GM21528 (cell line): ENCODE data around the gene KCTD16.

Experiments
- ATAC-seq: cut with Tn5 transposase; IDR thresholded peaks from one replicate; pipeline ENCODE4 v1.9.1; 2021; ENCODE audit warnings: mild to moderate bottlenecking, moderate library complexity; ENCODE audit not compliant: unreplicated experiment, low FRiP score

KCTD16 gene

DNA sequence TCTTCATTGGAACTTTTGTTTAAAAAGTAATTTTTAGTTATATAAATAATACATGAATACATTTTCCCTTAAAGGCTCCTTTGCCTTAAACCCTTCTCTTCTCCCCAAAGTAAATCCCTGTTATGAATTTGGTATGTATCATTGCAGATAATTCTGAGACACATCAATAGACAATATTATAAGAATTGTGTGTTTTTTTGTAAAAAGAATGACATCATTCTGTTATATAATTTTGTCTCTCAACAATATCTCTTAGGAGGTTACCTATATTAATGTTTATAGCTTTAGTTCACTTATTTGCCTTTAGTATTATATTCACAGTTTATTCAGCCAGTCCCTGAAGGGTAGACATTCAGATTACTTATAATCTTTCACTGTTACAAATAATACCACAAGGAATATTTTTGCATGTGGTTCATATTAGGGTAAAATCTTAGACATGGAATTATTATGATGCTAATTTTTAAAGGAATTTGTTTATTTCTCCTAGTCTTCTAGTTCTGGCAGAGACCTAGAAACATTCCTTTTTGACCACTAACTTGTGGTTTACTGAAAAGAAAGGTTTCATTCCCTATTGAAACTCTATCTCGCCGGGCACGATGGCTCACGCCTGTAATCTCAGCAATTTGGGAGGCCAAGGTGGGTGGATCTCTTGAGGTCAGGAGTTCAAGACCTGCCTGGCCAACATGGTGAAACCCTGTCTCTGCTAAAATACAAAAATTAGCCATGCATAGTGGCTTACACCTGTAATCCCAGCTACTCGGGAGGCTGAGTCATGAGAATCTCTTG, 105.6 kb downstream of the KCTD16 start:
- ATAC-seq = no peak

DNA sequence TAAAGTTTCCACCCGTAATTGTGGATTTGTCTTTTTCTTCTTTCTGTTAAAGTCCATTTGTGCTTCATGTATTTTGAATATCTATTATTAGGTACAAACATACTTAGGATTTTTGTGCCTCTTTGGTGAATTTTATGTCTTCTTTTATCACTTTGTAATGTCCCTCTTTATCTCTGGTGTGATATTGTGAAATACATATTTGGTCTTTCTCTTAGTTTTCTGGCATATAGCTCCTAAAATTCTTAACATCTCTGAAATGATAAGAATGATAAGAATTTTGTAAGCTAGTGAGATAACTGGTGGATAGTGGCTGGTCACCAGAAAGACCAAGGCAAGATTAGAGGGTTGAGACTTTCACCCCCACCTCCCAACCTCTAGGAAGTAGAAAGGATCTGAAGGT, 111.1 kb downstream of the KCTD16 start:
- ATAC-seq = no peak

DNA sequence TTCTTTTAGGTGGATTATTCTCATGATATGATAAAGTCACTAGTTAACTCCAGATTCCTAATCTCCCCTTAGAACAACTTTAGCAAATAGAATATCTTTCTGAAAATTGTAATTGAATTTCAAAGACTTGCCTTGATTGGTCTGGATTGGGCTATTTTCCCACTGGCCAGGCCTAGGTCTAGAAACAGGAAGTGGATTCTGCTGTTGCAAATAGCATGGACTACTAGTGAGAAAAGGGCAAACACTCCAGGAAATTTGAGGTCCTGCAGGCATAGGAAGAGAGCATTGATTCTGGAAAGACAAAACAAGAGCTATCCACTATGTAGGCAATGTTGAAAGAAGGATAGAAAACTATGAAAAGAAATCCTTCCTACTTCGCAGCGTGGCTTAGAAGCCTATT, 113.4 kb downstream of the KCTD16 start:
- no peak for ATAC-seq

DNA sequence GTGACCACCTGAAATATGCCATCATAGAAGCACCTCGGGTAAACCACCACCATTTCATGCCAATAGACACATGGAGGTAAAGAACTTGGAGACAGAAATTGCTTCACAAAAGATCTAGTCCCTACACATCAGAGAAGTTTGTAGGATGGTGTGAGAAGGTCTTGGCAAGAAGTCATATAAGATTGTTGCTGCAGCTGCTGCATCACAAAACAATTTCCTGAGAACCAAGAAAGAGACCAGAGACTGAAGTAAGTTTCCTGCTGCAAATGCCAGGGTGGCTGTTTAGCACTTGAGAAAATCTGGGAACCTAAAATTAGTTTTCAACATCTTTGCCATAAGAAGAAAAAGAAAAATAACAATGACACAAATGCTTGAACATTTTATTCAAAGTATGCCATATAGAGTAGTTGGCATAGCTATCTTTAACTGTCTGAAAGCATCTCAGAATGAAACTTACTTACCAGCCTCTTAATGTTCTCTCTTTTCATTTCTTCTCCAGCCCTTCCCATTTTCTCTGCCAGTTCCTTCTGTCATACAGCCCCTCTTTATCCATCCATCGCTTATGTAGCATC, 114.3 kb downstream of the KCTD16 start:
- ATAC-seq = no peak

DNA sequence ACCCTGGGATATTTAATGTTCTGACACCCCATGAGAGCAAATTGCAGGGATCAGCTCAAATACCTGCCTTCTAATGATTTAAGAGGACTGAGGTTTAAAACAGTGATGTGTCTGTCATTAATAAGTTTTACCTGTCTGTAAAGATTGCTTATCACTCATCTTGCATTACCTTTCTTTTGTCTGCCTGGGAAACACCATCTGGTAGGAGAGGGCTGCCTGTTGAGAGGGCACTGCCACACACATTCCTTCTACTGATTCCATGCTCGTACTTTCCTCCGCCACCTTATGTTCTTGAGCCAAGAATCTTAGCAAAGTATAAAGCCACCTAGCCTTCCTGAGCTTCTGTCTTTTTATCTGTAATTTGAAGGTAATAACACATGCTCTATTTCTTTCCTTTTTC, 118.6 kb downstream of the KCTD16 start:
- ATAC-seq = no peak

DNA sequence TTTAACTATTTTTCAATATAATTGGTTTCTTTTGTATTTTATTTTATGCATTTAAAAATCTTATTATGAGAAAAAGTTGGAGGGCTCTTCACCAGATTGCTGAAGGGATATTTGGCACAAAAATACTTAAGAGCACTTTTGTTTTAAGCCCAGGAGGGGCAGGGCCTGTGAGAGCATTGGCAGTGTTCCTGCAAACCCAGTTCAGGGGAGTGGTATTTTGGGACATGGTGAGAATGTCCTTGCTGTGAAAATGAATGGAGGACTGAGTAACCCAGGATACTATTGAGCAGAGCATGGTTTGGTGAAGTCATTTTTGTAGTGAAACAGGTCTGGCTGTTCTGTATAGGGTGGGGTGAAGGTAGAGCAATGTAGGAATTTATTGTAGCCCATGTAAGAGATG, 121.4 kb downstream of the KCTD16 start:
- no peak for ATAC-seq

DNA sequence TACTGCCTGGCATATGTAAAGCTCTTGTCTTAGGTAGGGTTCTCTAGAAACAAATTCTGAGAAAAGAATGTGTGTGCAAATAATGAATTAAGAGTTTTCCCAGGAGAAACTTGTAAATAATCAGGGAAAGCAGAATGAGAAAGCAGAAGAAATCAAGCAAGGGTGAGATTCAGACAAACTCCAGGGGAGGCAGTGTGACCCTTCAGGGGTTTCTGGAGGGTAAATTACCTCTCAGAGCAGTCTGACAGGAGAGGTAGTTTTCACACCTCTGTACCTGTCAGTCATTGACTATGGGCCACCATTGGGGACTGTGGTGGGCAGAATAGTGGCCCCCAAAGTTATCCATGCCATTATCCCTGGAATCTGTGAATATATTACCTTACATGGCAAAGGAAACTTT, 124.6 kb downstream of the KCTD16 start:
- no peak for ATAC-seq

DNA sequence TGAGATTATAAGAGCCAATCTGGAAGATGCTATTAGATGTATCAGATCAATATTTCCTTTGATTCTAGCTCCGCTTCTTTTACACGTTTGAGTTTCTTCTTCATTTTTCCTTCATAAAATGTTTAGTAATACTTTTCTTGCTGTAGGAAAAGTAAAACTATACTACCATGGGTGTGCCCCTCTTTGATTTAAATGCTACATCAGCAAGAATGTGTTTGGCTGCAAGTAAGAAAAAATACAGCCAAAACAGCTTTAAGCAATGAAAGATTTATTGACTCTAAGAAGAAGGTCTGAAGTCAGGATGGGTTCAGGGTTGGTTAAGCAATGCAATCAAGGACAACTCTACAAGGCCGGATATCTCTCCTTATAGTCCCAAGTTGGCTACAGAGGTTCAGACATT, 126.4 kb downstream of the KCTD16 start:
- ATAC-seq = no peak

DNA sequence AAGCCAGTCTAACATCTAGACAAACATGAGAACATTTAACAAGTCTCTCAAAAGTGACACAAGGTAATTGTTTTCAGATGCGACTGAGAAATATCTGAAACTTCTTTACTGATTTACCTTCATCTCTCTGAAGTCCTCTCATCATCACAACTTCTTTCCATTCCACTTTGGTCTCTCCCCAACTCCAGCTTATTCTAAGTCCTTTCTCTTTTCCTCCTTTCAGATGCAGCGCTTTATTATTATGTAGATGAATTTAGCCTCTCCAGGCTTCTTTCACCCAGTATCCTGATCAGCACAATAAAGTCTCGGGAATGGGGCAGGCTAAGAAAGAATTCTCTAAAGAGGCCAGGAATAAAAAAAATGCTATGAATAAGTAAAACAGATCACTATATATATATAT, 128.0 kb downstream of the KCTD16 start:
- no peak for ATAC-seq

DNA sequence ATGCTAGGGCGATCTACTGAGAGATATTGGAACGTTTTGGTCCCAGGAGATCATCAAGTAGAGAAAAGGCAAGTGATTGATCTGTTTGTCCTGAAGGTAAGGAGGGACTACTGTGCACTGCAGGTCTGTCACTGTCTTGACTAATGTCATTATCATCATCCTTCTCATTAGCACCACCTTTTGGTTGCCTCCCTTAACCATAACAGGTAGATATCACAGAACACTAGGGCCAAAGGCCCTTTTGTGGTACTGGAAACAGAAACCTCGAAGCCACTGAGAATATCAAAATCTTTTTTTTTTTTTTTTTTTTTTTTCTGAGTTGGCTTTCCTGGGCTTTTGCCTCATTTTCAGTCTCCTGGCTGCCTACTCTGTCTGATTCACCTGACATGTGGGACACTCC, 134.0 kb downstream of the KCTD16 start:
- ATAC-seq = no peak

DNA sequence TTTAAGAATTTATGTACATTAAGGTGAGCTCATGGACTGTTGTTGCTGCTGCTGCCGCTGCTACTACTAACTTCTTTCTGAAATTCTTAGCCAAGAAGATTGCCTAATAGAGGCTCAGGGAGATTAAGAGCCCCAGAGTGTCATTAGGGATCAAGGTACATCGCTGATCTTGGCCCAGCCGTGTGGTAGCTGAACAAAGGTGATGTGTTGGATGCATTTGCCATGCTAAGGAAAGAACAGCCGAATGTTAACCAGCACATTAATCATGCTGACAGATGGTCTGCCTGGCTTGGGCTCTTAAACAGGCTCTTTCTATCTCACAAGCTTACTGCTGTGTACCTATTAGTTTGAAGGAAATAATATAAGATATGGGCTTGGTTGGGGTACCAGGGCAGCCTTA, 137.1 kb downstream of the KCTD16 start:
- ATAC-seq = no peak

DNA sequence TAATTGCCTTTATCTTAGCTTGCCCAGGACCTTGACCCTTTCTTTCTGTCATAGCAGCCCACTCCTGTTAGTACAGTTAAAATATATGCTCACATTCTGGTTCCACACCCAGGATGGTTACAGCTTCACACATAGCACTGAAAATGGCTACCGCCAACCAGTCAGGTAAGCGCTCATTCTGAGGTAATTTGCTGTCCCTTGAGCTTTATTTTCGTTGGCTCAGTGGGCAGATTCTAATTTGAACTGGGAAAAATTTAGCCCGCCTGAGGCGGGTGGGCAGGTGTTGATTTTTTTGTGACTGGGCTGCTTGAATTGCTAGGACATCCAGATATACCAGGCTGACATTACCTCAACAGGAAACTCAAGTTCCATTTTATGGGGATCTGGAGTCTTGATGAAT, 137.5 kb downstream of the KCTD16 start:
- no peak for ATAC-seq

DNA sequence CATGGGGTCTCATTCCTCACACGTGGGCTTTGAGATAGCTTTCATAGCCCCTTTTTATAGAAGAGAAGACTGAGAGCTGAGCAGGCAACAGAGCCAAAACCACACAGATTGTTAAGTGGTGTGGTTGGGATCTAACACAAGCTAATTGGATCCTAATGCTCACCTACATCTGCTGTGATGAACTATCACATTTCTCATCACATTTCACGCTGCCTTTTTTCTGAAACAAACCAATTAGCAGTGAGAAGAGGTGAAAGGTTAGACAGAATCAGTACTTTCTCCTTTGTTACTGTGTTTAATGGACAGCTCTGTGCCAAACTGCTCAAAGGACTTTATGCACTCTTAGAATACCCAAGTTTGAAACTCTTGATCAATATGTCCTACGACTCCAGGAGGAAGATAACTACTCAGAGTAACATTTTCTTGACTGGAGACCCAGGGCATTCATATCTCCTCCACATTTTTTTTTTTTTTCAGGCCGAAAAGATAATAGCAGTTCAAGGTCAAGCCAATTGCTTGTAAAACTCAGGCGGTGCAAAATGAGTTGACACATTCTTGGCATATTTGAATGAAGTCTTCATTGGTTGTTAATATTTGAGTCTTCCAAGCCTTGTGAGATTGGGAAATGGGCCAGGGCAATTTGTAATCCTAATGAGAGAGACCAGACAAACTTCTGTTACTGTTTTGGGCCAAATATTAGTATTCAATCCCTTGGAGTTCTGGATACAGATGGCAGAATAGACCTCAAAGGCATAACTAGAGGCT, 138.4 kb downstream of the KCTD16 start:
- no peak for ATAC-seq

DNA sequence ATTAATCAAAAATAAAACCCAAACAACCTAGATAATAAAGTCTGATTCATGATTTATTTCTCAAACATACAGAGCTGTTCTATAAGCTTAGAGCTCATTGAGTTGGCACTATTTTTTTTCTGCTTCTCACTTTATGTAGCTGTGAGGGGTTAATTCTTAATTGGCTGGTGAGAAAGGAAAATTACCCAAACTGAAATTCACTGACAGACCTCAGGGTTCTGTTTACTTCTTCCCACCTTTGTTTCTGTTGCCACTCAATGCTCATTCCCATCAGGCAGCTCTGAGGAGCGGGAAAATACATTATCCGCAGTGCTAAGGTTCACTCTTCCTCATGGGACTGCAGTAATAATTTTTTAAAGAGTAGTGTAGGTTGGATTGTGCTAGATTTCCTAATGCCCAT, 139.9 kb downstream of the KCTD16 start:
- ATAC-seq = no peak

DNA sequence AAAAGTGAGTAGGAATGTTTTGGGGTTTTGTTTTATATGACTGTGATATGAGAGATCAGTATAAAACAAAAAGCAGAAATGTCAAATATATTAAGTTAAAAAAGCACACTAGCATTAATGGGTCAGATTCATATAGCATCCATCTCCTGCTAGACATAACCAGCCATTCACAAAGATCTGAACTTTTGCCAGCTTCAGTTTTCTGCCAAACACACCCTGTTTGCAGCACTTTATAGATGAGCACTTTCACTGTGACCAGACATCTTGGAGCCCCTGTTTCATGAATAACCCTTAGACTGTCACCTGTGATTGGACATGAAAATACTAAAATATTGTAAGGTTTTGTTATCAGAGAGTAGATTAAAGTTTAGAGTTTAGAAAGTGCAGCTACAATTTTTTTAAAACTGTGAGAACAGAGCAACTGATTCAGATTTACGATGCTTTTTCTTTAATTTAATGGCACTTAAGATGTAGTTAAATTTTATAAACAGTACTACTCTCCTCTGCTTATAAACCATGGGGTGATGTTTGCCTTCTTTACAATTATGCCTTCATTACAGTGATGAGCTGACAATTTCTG, 142.6 kb downstream of the KCTD16 start:
- ATAC-seq = no peak

DNA sequence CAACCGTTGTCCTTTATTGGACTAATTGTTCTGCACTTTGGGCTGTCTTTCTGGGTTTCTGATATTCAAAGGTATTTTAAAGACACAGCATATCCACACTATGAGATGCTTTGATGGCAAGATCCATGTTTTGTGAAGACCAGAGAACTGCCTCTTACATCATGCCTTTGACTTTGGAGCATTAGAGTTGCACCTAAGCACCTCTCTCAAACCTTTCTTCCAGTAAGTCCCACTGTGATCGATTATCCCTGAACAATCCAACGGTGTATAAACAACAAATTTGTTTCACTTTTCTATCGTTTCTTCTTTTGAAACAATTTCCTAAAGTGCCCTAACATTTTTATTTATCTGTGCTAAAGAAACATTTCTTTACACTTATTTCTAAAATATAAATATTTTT, 144.4 kb downstream of the KCTD16 start:
- no peak for ATAC-seq

DNA sequence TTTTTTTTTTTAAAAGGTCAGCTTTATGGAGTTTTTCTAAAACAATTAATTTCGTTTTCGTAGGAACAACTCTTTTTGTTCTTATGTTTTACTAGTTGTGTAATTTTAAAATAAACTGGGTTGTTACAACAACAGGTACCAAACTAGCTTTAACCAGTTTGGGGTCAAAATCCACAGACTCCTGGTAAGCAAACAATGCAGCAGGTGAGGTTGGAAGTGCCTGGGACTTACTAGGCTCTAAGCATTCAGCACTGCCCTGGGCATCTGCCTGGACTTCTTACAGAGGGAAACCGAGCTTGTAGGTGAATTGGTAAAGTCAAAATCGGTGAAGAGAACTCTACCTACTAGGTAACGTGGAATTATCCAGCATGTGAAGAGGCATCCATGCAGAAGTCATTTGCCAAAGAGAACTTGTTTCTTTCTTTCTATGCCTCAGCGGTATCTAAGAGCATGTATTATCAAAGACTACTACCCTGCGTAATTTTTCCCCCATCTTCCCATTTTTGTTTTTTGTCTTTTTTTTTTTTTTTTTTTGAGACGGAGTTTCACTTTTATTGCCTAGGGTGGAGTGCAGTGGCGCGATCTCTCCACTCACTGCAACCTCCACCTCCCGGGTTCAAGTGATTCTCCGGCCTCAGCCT, 145.4 kb downstream of the KCTD16 start:
- no peak for ATAC-seq

DNA sequence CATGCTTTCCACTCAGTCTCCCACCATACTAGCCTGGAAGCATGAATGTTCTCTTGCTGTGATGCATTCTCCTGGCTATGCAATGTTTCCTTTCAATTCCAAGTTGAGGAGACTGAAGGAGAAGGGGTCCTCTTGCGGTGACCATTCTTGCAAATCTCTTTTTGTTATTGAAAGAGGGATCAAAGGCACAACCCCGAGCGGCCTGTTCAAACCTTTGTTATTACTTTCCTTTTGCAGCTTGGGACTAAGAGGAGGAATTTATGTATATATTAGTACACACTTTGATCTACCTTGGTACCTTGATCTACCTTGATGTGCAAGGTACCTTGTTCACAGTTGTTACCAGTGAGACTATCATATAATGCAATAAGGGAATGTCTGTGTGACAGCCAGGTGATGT, 147.3 kb downstream of the KCTD16 start:
- no peak for ATAC-seq

DNA sequence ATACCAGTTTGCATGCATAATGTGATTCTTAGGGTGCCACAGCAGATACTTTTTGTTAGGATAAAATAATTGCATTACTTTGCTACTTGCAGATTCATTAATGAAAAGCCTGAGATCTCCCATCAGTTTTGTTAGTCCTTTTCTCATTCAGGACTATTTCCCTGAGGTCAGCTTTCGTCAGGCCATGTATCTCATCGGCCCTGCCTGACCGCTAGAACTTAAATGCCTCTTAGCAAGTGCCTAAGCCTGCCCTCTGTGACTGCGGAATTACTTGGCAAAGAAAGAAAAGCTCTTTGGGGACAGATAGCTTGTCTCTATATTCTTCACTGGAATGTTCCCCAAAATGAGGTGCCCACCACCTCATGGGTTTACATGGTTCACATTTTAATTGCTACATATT, 147.8 kb downstream of the KCTD16 start:
- no peak for ATAC-seq

DNA sequence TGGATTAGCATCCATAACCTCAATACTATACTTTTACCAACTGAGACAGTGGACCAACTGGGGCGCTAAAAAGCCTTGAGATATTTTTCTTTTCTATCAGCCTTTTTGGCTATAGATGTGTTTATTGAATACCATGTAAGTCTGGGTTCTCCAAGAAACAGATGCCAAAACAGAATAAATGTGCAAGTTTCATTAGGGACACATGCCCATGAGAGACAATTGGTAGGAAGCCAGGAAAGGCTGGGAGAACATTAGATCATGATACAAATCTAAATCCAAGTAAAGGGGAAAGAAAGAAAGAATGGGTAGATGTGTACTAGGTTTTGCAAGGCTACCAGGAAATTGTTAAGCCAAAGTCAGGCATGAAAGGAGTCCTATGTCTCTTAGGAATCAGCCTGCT, 152.5 kb downstream of the KCTD16 start:
- ATAC-seq = no peak

DNA sequence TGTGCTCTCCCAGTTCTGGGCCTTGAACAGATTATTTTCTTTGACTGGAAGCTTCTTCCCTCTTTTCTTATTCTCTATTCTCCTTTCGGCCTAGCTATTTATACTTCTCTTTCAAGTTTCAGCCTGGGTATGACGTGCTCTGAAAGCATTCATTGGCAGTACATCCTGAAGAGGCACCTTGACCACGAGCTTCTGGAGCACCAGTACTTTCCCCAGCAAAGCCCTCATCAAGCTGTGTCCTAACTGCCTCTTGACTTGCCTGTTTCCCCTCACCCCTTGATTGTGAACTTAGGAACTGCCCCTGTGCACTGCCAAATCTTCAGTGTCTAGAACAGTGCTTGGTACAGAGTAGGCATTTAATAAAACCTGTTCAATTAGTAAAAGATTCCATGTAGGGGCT, 154.9 kb downstream of the KCTD16 start:
- no peak for ATAC-seq
